HG02973 (cell line): ENCODE data around the gene CCL3.
A peak's percentile ranks its signal among the peaks of the same experiment; 100 is the strongest.
"Not testable (repeated sequence)": the region's sequence is repeated elsewhere in the genome, so short reads cannot be mapped to it uniquely, and the experiment has no call there.

Experiments used
- ATAC-seq: cut with Tn5 transposase; IDR thresholded peaks from one replicate; pipeline ENCODE4 v1.9.1; 2021; ENCODE audit warnings: moderate library complexity; ENCODE audit not compliant: unreplicated experiment

CCL3 gene

DNA sequence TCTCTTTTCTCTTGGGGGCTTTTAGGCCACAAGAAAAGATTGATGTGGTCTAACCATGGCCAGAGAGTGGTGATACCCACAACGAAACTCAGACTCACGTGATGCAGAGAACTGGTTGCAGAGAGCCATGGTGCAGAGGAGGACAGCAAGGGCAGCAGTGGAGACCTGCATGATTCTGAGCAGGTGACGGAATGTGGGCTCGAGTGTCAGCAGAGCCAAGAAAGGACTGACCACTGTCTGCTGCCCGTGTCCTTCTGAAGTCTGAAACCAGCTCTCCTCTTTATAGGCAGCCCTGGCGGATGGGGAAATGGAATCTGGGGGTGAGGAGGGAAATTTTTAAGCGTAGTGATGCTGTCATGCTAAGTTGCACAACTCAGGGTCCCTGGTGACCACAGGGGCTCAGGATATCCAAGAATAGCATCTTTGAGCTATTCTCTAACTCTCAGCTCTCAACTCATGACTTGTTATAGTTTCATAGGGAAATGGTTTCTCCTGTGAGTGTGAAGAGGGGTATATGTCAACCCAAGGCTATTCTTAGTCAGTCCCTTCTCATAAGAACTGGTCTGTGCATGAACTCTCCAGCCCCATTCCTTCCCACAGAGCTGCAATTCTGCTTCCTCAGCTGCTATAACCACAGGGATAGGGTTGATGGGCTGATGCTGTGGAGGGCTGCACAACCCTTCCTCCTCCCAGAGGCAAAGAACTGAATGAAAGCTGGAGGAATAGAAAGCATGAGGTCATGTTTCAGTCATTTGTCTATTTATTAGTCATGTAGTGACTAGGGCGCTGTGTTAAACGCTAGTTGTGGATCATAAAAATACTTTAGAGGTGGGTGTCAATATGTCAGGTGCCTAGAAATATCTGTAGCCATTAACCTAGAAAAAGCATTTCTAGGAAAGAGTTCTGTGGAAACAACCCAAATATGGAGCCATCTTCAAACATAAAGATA is at the start of gene CCL3:
CCL3 (minus strand) TSS at position 256 of the 949 bp plus-strand sequence; CDS start at position 171, 85 bp downstream.
- peak; percentile 60 for ATAC-seq

DNA sequence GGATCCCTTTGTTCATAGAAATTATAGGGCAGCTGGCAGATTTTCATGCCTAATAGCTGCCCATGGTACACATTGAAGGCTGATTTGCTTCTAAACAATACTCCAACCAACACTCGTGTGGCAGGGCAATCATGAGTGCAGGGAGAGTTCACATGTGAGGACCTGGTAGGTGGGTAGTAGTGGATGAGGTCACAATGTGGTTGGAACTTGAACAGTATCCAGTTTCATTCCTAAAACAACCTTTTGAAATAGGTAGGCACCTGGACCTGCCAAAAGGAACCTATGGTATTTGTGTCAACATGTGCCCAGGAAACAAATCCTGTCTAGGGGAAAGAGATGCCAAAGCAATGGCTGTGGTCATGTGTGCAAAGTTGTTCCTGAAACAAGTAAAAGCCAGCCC is 46.5 kb upstream of the CCL3 start:
- ATAC-seq = no peak

DNA sequence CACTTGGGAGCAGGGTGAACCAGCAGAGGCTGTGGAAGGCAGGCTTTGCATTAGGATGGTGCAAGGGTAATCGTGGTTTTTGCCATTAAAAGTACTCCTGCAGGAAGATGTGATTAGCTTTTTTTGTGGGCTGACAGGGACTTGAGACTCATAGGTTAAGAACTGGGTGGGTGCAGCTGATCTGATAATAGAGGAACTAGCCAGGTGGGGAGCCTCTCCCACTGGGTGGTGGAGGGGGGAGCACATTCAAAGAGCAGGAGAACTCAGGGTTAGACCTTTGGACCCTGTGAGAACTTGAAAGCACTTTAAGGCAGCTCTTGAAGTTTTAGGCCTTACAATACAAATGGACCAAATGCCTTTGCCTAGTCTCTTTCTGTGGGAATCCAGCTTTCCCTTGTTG is 46.1 kb upstream of the CCL3 start:
- no peak for ATAC-seq

DNA sequence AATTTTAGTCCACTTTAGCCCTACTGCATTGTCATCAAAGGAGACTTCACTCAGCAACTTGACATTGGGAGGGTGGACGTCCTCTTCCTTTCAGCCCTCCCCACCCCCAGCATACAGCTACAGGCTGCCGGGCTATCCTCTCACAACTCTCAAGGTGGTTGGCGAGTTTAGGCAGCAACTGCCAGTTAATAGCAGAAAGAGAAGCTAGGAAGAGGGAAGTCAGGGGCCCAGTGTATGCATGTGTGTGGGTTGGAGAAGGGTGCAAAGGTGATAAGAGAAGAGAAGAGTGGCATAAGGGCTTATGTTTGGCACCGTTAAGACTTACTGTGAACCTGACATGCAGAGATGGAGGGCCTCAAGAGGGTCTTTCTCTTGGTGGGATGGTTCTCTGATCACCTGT is 45.5 kb upstream of the CCL3 start:
- ATAC-seq = no peak

DNA sequence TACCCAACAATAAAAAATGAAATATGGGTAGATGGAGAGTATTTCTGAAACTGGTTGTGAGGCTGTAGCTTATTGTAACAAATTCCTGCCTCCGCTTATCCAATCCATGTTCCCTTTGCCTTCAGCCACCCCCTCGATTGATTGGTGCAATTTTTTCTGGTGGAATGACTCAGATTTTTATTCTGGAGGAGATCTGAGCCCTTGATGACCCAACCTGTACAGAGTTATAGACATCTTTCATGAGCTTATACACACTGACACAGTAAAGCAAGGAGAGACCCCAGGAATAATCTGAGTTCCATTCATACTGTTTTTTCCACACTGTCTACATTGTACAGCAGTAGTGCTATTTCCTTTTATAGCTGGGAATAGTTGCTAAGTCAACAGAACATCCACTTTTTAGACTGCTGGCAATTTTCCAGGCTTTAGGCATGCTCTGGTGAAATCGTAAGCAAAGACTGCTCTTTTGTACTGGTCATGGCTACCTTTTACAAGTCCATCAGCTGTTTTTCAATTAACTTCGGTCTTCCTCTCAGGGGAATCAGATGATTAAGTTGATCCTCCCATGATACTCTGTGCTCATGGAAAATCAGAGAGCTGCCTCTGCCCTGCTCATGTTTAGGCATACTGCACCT is 43.8 kb upstream of the CCL3 start:
- no peak for ATAC-seq

DNA sequence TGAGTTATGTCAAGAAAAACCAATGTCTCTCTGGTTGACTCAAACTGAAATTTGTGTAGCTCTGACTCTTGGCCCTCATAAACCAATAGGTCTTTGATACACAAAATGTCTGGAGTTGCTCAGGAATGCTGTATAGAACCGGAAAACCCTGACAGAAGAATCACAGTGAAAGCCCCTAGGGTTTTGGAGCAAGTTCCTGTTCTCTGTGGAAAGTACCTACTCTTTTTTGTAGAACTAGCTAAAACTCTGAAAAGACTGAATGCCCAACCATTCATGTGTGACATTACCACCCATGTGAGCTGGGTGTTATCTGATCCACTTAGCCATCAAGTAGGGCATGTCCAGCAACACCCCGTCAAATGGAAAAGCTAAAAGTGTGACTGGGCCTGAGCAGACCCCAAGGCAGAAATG is 42.5 kb upstream of the CCL3 start:
- no peak for ATAC-seq

DNA sequence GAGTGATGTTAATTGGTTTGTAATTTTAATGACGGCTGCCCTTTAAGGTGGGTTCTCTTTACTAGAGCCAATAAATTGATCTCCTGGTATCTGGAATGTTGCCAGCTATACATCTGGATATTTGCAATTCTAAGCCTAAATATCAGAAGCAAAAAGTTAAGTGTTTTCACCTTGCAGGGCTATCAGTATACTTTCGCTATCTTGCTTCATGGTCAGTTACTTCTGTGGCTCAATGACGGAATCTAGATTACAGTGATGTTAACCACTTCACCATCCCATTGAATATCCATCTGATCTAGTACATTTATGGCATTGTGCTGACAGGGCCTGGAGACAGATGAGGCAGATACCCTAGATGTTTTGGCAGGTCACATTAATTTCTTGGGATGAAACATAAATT is 42.0 kb upstream of the CCL3 start:
- ATAC-seq = no peak

DNA sequence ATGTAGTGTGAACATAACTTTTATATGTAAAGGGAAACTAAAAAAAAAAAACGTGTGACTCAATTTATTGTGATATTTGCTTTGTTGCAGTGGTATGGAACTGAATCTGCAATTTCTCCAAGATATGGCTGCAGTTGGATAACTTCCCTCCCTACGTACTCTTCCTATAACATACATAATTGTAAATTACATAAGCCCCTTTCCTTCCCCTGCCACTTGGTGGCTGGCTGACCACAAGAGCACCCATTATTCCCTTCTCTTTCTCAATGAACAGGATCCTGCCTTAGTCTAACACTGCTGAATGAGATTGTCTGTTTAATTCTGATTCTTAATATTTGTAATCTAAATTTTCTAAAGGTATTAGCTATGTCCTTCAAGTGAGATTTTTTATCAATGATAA is 41.5 kb upstream of the CCL3 start:
- no peak for ATAC-seq

DNA sequence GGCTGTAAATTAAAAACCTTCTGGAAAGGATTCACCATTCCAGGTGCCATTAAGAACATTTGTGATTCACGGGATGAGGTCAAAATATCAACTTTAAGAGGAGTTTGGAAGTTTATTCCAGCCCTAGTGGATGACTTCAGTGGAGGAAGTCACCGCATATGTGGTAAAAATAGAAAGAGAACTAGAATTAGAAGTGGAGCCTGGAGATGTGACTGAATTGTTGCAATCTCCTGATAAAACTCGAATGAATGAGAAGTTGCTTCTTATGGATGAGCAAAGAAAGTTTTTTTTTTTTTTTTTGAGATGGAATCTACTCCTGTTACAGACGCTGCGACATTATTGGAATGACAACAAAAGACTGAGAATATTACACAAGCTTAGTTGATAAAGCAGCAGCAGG is 40.4 kb upstream of the CCL3 start:
- no peak for ATAC-seq

DNA sequence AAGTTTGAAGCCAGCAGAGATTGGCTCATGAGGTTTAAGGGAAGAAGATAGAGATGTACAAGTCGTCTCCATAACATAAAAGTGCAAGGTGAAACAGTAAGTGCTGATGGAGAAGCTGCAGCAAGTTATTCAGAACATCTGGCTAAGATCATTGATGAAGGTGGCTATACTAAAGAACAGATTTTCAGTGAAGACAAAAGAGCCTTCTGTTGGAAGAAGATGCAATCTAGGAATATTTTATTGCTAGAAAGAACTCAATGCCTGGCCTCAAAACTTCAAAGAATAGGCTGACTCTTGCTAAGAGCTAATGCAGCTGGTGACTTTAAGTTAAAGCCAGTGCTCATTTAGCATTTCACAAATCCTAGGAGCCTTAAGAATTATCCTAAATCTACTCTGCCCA is 39.7 kb upstream of the CCL3 start:
- ATAC-seq = no peak

DNA sequence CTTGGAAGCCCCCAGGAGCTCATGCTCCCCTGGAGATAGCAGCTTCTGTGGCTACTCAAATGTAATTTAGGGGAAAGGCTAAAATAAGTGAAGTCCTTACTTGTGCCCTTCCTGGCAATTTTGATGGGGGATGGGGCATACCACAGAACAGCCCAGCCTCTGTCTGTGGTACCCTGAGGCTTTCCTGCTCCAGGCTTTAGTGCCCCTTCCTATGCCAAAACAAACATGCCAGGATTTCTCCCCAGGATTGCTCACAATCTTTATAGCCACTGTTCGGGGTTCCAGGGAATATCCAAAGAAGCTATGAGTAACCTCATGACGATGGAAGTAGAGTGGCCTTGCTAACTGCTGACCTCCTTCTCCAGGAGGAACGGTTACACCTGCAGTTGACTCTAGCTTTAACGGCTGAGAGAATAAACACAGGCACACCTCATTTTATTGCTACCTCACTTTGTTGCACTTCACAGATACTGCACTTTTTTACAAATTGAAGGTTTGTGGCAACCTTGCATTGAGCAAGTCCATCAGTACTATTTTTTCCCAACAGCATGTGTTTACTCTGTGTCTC is 38.6 kb upstream of the CCL3 start:
- no peak for ATAC-seq

DNA sequence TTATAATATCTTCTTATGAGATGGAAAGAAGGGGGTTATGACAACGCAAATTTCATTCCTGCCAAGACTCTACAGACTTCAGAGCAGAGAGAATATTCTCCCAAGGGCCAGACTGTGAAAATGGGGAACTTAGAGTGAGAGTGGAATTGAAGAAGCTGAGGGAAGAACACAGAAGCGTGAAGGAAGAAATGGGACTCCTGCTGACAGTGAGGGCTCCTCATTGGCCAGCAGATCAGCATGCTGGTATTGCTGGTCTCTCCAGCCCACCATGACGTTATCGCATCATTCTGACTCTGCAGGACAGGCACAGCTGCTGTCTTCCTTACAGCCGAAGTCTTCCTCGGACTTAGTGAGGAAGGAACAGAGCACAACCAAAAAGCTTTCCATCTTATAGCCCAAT is 38.0 kb upstream of the CCL3 start:
- no peak for ATAC-seq

DNA sequence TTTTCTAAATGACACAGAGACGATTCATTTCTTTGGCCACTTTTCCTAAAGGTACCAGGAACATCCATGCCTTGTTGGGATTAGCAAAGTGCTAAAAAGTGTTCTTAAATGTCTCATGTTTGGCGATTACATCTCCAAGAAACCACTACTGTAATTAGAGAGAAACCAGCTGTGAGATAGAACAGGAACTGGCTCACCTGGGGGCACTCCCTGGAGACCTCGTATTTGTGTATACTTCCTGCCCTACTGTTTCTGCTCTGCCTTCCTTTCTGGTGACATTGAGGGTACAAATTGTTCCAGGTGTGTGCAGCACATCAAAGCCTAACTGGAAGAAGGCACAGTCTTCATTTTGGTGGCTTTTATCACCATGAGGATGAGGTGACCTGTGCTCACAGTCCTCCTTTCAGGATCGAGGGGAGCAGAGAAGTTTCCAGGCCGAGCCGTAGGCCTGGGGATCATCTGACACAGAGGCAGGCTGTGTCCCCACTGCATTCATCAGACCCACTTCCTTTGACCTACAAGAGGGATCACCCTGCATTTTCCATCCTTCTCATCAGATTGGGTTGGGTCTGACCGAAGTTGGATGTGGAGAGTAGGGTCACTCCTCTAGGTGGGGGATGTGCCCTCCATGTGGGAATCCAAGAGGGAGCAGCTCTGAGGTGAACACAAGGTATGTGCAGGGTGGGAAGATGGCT is 37.4 kb upstream of the CCL3 start:
- ATAC-seq = peak; percentile 74

DNA sequence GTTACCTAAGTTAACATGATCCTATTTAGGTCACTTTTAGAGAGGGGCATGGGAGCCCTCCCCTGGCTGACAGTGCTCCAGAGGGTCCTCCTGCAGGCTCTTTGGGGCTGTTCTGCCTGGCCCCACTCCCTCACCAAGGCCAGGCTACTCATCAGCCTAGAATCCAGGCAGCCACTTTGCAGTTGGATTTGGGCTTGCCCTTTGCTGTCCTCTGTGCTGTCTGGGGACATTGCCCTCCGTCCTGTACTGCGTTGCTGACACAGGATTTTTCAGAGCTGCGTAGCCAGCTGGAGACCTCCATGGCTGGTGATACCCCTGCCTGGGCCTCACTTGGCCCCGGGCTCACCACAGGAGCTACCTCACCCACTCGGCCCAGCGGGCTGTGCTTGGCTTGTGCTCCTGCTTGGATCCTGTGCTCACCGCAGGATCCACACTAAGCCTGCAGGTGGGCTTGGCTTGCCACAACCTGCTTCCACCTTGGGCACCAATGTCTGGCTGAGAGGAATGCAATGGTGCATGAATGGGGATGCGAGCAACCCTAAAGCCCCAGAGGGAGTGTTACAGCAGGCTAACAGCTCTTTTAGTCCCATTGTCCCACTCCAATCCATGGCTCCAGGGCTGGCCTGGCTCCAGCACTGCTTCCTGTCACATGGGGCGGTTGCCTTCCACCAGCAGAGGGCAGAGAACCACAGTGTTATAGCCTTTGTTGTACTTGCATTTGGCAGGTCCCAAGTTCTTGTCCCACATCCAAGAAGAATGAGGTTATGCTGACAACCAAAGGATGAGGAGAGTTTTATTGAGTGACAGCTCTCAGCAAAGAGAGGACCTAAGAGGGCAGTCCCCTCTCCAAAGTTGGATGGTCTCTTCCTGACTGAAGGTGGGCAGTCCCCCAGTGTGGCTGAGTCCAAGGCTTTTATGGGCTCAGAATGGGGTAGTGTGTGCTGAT is 35.2 kb upstream of the CCL3 start:
- ATAC-seq = no peak

DNA sequence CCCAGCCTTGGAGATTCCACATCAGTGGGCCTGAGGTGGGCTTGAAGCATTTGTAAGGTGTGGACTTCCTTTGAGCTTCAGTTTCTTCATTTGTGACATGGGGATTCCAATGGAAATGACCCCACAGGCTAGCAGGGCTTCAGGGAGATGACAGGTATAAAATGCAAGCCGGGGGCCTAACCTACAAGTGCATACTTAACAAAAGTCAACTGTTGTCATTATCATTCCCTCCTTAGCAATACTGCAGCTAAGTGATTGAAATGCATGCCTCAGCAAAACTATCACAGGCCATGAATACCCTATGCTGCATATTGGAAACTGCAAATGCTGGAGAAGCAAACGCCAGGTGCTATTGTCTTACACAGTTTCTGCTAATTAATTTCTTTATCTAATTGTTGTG is 33.5 kb upstream of the CCL3 start:
- no peak for ATAC-seq

DNA sequence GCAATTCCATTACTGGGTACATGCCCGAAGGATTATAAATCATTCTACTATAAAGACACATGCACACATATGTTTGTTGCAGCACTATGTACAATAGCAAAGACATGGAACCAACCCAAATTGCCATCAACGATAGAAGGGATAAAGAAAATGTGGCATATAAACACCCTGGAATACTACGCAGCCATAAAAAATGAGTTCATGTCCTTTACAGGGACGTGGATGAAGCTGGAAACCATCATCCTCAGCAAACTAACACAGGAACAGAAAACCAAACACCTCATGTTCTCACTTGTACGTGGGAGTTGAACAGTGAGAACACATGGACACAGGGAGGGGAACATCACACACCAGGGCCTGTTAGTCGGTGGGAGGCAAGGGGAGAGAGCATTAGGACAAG is 31.2 kb upstream of the CCL3 start:
- ATAC-seq = not testable (repeated sequence)

DNA sequence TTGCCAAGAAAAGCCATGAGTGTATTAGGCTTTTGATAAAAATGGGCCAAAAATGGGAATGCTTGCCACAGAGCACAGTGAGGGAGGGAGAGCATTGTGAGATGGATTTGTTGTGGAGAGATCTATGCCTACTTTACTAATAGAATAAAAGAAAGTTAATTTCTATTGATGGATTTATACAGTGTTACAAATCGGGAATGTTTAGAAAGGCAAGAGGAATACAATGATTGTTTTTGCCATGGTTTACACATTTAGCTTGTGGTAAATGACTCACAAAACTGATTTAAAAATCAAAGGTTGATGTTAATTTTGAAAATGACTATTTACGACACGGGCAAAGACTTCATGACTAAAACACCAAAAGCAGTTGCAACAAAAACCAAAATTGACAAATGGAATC is 30.3 kb upstream of the CCL3 start:
- no peak for ATAC-seq

DNA sequence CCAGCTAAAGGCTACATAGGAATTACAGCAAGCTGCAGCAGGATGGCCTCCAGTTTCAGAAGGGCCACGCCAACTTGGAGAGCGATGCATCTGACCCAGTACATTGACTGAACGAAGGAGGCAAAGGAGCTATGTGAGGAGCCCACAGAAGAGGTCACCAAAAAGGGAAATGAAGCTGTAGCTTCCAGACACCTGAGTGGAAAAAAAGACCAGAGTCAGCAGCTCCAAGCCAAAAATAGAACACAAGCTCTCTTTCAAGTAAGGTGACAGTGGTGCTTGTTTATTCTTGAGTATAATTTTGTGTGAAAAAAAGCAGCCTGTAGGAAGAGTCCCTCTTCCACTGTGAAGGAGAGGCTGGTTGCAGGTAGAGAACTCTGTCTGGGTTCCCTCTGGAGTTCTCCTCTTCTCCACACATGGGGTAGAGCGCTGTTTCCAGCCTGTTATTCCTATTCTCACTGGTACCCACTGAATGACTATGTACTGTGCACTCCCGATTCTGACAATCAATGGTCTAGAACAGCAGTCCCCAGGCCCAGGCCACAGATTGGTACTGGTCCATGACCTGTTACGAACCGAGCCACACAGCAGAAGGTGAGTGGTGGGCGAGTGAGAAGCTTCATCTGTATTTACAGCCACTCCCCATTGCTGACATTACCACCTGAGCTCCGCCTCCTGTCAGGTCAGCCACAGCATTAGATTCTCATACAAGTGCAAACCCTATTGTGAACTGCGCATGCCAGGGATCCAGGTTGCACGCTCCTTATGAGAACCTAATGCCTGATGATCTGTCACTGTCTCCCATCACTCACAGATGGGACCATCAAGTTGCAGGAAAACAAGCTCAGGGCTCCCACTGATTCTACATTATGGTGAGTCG is 28.8 kb upstream of the CCL3 start:
- ATAC-seq = no peak
